Keratinocyte (primary cell): Measurements from ENCODE around the gene PRKAG2. TPM values are rescaled to one million over a fixed set of nuclear protein-coding genes. Genes with fewer than 3 reads are reported as not detected.

Experiments
- DNase-seq: peaks from one replicate; pipeline ENCODE4 v3.0.0-alpha.2; 2011; ENCODE audit warnings: low read depth, missing footprints, low spot score
- FAIRE-seq: peaks from 2 replicates; lab custom pipeline; 2011; peaks lifted over from hg19 to GRCh38; lab: Jason Lieb, UNC
- H2AFZ ChIP-seq: 2 replicates; pipeline ENCODE4 v1.6.0; 2012; ENCODE audit warnings: low read length, control low read depth, inconsistent platforms; ENCODE audit not compliant: control insufficient read depth
- H3K27ac ChIP-seq: 2 replicates; pipeline ENCODE4 v1.5.1; 2011; ENCODE audit warnings: low read length; ENCODE audit not compliant: control insufficient read depth, insufficient read depth
- H3K27me3 ChIP-seq: 3 replicates; pipeline ENCODE4 v1.6.0; 2011; ENCODE audit warnings: low read length; ENCODE audit not compliant: control insufficient read depth, insufficient read depth; ENCODE audit errors: extremely low read depth
- H3K36me3 ChIP-seq, 2 experiments: 2 replicates in 1 of 2; 3 replicates in 1 of 2; pipeline ENCODE4 v1.5.1; 2011; ENCODE audit warnings: low read length in 2 of 2, mild to moderate bottlenecking in 1 of 2; ENCODE audit not compliant: control insufficient read depth in 2 of 2, insufficient read depth in 2 of 2; ENCODE audit errors: extremely low read depth in 1 of 2
- H3K4me1 ChIP-seq: 3 replicates; pipeline ENCODE4 v1.5.1; 2011; ENCODE audit warnings: low read length; ENCODE audit not compliant: control insufficient read depth, insufficient read depth; ENCODE audit errors: extremely low read depth
- H3K4me2 ChIP-seq: 3 replicates; pipeline ENCODE4 v1.6.0; 2011; ENCODE audit warnings: low read depth, low read length; ENCODE audit not compliant: control insufficient read depth, insufficient read depth; ENCODE audit errors: extremely low read depth
- H3K4me3 ChIP-seq, 3 experiments: fragments of 200-600 bp in 1 of 3; sonication (generic) in 1 of 3; 2 replicates in 2 of 3; 3 replicates in 1 of 3; pipeline ENCODE4 v1.5.1; 2011 to 2016; ENCODE audit warnings: low read length in 3 of 3, mild to moderate bottlenecking in 3 of 3, control low read depth in 2 of 3, inconsistent platforms in 1 of 3, low read depth in 1 of 3, mixed read lengths in 1 of 3, mixed run types in 1 of 3, moderate library complexity in 1 of 3; ENCODE audit not compliant: control insufficient read depth in 2 of 3, insufficient read depth in 2 of 3; ENCODE audit errors: extremely low read depth in 1 of 3
- H3K79me2 ChIP-seq: 2 replicates; pipeline ENCODE4 v1.6.0; 2012; ENCODE audit warnings: low read length; ENCODE audit not compliant: control insufficient read depth, insufficient read depth
- H3K9ac ChIP-seq: 3 replicates; pipeline ENCODE4 v1.6.0; 2011; ENCODE audit warnings: low read length; ENCODE audit not compliant: control insufficient read depth, insufficient read depth; ENCODE audit errors: extremely low read depth
- H3K9me1 ChIP-seq: 3 replicates; pipeline ENCODE4 v1.6.0; 2011; ENCODE audit warnings: low read length; ENCODE audit not compliant: control insufficient read depth, insufficient read depth; ENCODE audit errors: extremely low read depth
- H3K9me3 ChIP-seq: 2 replicates; pipeline ENCODE4 v1.5.1; 2012; ENCODE audit warnings: low read depth, low read length; ENCODE audit not compliant: control insufficient read depth
- H4K20me1 ChIP-seq: 3 replicates; pipeline ENCODE4 v1.6.0; 2011; ENCODE audit warnings: low read length; ENCODE audit not compliant: control insufficient read depth, insufficient read depth; ENCODE audit errors: extremely low read depth
- EZH2 ChIP-seq: IDR thresholded peaks from one replicate; pipeline ENCODE4 v1.6.1; 2012; ENCODE audit warnings: inconsistent platforms, mild to moderate bottlenecking, low read length, moderate library complexity
- dilution Hi-C: fragments of 300-500 bp; cut with MboI; formaldehyde crosslinking; loops from one replicate; pipeline ENCODE4 v1.7.0; 2020; ENCODE audit warnings: low sequenced_read_pairs; ENCODE audit not compliant: extremely low pct_ligation_motif_present
- polyA plus RNA-seq, 5 experiments: library from polyadenylated mRNA; depleted of rRNA in 3 of 5; stranded (reverse) in 3 of 5; stranded (forward) in 1 of 5; unstranded in 1 of 5; fragments of >200 nt; gene quantifications; 1 replicate in 1 of 5; 2 replicates in 3 of 5; 3 replicates in 1 of 5; pipeline versions ENCODE4 v1.2.1 to v1.2.3, GENCODE V29; 2011 to 2012; ENCODE audit warnings: missing spikeins in 2 of 5, low read depth in 1 of 5, low replicate concordance in 1 of 5
- TF ChIP-seq, protein P1 (sequence below), 3 experiments: IDR thresholded peaks in 1 of 3; conservative IDR thresholded peaks in 1 of 3; optimal IDR thresholded peaks in 1 of 3; 2 replicates in 2 of 3; 3 replicates in 1 of 3; pipeline versions ENCODE3 to v1.5.1; 2011; ENCODE audit warnings: low read length in 3 of 3, mild to moderate bottlenecking in 3 of 3, moderate library complexity in 2 of 3, control low read depth in 1 of 3, inconsistent platforms in 1 of 3; ENCODE audit not compliant: insufficient read depth in 2 of 3; ENCODE audit errors: extremely low read depth in 1 of 3

Gene PRKAG2
- polyA plus RNA-seq, 1 donor (not counting 4 experiments of a cell fraction or from before 2014, with no cell fraction given): 39.5 TPM

GRCh38 chr7:151754142-151754590 is 122.7 kb downstream of the PRKAG2 start:
- dilution Hi-C loops: no loop called here
- peak overlapping the region; percentile 66 for H3K4me2 ChIP-seq
- FAIRE-seq (peak; percentile 96), DNase-seq (peak; percentile 94)
- peaks cover 27% of the 10 kb centered on the region for H3K4me1 ChIP-seq
- peak overlapping the region; percentile 70 for H2AFZ ChIP-seq
- H3K9me3 ChIP-seq: peaks cover 5% of the 10 kb centered on the region
- no peaks in the 10 kb centered on the region for H3K36me3 ChIP-seq
- no peaks in the 10 kb centered on the region for H4K20me1 ChIP-seq
- H3K9ac ChIP-seq: peak overlapping the region; percentile 42
- H3K79me2 ChIP-seq: no peaks in the 10 kb centered on the region
- H3K4me3 ChIP-seq: no peak overlapping the region
- TF ChIP-seq EZH2: no peak
- TF ChIP-seq, protein P1, sequence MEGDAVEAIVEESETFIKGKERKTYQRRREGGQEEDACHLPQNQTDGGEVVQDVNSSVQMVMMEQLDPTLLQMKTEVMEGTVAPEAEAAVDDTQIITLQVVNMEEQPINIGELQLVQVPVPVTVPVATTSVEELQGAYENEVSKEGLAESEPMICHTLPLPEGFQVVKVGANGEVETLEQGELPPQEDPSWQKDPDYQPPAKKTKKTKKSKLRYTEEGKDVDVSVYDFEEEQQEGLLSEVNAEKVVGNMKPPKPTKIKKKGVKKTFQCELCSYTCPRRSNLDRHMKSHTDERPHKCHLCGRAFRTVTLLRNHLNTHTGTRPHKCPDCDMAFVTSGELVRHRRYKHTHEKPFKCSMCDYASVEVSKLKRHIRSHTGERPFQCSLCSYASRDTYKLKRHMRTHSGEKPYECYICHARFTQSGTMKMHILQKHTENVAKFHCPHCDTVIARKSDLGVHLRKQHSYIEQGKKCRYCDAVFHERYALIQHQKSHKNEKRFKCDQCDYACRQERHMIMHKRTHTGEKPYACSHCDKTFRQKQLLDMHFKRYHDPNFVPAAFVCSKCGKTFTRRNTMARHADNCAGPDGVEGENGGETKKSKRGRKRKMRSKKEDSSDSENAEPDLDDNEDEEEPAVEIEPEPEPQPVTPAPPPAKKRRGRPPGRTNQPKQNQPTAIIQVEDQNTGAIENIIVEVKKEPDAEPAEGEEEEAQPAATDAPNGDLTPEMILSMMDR (optimal IDR thresholded peaks at IDR 0.05 in 1 of 3, IDR thresholded peaks at IDR 0.05 in 1 of 3, conservative IDR thresholded peaks at IDR 0.05 in 1 of 3; ENCODE audit: extremely low read depth in 1 of 3, insufficient read depth in 2 of 3, low read length in 3 of 3): peak; percentile 95 to 100 (median 98)
- peak overlapping the region; percentile 68 for H3K27ac ChIP-seq
- no peaks in the 10 kb centered on the region for H3K27me3 ChIP-seq
- no peaks in the 10 kb centered on the region for H3K9me1 ChIP-seq

- Histone ChIP-seq H3K36me3 (no peaks in the 10 kb centered on the region), H3K4me1 (peaks cover 27% of the 10 kb centered on the region), H3K4me2 (no peak overlapping the region), H3K9me3 (peaks cover 5% of the 10 kb centered on the region), H3K9ac (no peak overlapping the region), H3K4me3 (no peak overlapping the region), H3K27ac (no peak overlapping the region), H4K20me1 (no peaks in the 10 kb centered on the region), H3K9me1 (no peaks in the 10 kb centered on the region), H3K79me2 (no peaks in the 10 kb centered on the region), H3K27me3 (no peaks in the 10 kb centered on the region), H2AFZ (no peak overlapping the region)
- dilution Hi-C loops: no loop called here
- TF ChIP-seq EZH2: no peak
- TF ChIP-seq, protein P1 (optimal IDR thresholded peaks at IDR 0.05 in 1 of 3, IDR thresholded peaks at IDR 0.05 in 1 of 3, conservative IDR thresholded peaks at IDR 0.05 in 1 of 3; ENCODE audit: extremely low read depth in 1 of 3, insufficient read depth in 2 of 3, low read length in 3 of 3): no peak
- FAIRE-seq (no peak), DNase-seq (no peak)
Measured at GRCh38 chr7:151752816-151753595, 123.9 kb downstream of the PRKAG2 start.
